SJCRH30 (cell line): Measurements from ENCODE around the gene APOF. TPM values are rescaled to one million over a fixed set of nuclear protein-coding genes. Genes with fewer than 3 reads are reported as not detected.
"Not testable (repeated sequence)": the region's sequence is repeated elsewhere in the genome, so short reads cannot be mapped to it uniquely, and the experiment has no call there.

ENCODE experiments used
- DNase-seq, 2 experiments: peaks; one replicate each; pipeline ENCODE4 v3.0.0-alpha.2; 2015 to 2020
- H3K27ac ChIP-seq: fragments of 250-450 bp; sonication (Bioruptor Pico); 2 replicates; pipeline ENCODE4 v1.5.1; 2020; ENCODE audit warnings: mild to moderate bottlenecking, moderate library complexity
- H3K27me3 ChIP-seq: fragments of 250-450 bp; sonication (Bioruptor Pico); 2 replicates; pipeline ENCODE4 v1.5.1; 2020; ENCODE audit warnings: mild to moderate bottlenecking, moderate library complexity
- H3K36me3 ChIP-seq: fragments of 250-450 bp; sonication (Bioruptor Pico); 2 replicates; pipeline ENCODE4 v1.5.1; 2020; ENCODE audit warnings: mild to moderate bottlenecking, moderate library complexity
- H3K4me1 ChIP-seq: fragments of 250-450 bp; sonication (Bioruptor Pico); 2 replicates; pipeline ENCODE4 v1.5.1; 2020; ENCODE audit warnings: mild to moderate bottlenecking, moderate library complexity
- H3K4me3 ChIP-seq: fragments of 250-450 bp; sonication (Bioruptor Pico); 2 replicates; pipeline ENCODE4 v1.5.1; 2020; ENCODE audit warnings: mild to moderate bottlenecking, moderate library complexity
- H3K9me3 ChIP-seq: fragments of 250-450 bp; sonication (Bioruptor Pico); replicated peaks from 2 replicates; pipeline ENCODE4 v1.5.1; 2020; ENCODE audit warnings: mild to moderate bottlenecking, moderate library complexity
- total RNA-seq: library from RNA; depleted of rRNA; stranded (reverse); fragments of >200 nt; shearing (Covaris generic); gene quantifications from 2 replicates; pipeline ENCODE4 v1.2.3, GENCODE V29; 2014; rRNA removed

Gene APOF
- total RNA-seq, 1 experiment from 2014 or later = not detected

DNA sequence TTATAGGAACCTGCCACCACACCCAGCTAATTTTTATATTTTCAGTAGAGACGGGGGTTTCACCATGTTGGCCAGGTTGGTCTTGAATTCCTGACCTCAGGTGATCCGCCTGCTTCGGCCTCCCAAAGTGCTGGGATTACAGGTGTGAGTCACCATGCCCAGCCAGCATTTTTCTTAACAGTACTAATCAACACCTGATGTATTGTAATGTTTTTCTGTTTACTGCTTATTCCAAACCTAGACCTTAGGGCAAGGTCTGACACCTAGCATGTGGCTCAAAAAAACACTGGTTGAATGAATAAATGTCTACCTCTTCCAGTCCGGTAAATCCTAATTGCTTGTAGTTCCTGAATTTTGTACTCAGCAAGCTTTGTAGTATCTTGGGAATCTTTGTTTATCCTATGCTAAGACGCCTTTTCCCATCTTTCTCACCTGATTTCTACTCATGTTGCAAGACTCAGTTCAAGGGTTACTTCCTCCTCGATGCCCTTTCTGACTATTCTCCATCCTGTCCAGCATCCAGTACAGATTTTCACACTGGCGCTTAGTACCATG is 31.6 kb downstream of the APOF start:
- DNase-seq = no peak
- H3K4me1 ChIP-seq = peaks cover 8% of the 10 kb centered on the region; the same call in 1 of the 2 replicates

DNA sequence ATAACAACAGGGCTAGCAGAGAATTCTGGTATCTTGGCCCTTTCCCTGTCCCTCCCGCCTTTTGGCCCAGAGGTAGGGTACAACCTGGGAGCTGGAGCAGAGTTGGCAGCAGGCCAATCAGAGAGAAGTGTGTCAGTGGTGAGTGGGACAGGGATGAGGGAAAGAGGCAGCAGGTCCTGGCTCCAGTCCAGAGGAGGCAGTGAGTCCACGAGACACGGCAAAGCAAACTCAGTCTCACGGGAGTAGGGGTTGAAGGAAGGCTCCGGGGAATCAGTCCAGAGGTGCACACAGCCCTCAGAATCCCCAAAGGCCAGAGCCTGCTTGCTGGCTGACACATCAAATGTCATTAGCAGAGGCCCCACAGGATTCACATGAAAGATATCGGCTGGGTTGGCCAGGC is 36.1 kb downstream of the APOF start:
- Histone ChIP-seq H3K36me3 (no peaks in the 10 kb centered on the region), H3K27ac (no peak overlapping the region), H3K9me3 (no peaks in the 10 kb centered on the region)

More for the DNA sequence above, 31.6 kb downstream of the APOF start:
- Histone ChIP-seq H3K9me3 (no peaks in the 10 kb centered on the region), H3K27me3 (no peaks in the 10 kb centered on the region), H3K36me3 (no peaks in the 10 kb centered on the region), H3K27ac (no peak overlapping the region), H3K4me3 (no peak overlapping the region)

DNA sequence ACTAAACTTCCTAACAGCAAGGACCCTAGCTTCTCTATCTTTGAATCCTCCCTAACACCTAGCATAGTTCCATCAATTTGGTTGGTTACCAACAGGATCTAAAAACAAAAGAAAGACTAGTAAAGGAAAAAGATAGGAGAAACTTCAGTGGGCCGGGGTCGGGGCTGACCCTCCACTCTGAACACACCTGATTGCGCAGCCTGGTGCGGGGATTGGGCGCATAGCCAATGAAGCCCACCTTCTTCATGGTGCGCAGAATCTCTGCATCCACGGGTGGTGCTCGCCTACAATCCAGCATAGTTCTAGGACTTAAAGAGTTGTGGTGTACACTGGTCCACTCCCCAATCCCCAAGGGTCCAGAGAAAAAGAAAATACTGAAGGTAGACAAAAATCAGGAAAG is 36.5 kb downstream of the APOF start:
- no peaks in the 10 kb centered on the region for H3K36me3 ChIP-seq
- no peak for DNase-seq
- no peaks in the 10 kb centered on the region for H3K4me1 ChIP-seq
- no peaks in the 10 kb centered on the region for H3K27me3 ChIP-seq
- H3K9me3 ChIP-seq = no peaks in the 10 kb centered on the region
- H3K4me3 ChIP-seq = no peak overlapping the region
- H3K27ac ChIP-seq = no peak overlapping the region

More for the DNA sequence above, 36.1 kb downstream of the APOF start:
- Histone ChIP-seq H3K27me3 (no peaks in the 10 kb centered on the region), H3K4me3 (no peak overlapping the region), H3K4me1 (no peaks in the 10 kb centered on the region)
- DNase-seq = no peak

DNA sequence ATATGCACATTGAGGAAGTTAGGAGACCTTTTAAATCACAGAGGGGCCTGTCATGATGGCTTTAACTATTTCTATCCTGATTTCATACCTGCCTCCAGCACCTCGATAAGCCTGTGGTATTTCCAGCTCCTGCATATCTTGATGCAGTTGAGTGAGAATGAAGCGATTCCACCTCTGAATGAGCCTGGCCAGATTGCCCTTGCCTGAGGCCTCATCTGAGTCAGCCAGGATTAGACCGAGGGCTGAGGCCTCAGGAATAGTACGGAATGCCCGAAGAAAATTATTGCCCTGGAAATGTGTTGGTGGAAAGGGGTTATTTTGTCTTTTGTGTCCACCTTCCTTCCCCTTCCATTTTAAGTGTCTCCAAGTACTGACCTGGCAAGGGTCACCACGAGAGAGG is 38.5 kb downstream of the APOF start:
- Histone ChIP-seq H3K4me3 (no peak overlapping the region), H3K9me3 (no peaks in the 10 kb centered on the region), H3K27me3 (no peaks in the 10 kb centered on the region), H3K27ac (no peak overlapping the region), H3K36me3 (0 out of 2 replicates have a peak, but pooled peaks cover under 1% of the 10 kb centered on the region), H3K4me1 (no peaks in the 10 kb centered on the region)
- no peak for DNase-seq

DNA sequence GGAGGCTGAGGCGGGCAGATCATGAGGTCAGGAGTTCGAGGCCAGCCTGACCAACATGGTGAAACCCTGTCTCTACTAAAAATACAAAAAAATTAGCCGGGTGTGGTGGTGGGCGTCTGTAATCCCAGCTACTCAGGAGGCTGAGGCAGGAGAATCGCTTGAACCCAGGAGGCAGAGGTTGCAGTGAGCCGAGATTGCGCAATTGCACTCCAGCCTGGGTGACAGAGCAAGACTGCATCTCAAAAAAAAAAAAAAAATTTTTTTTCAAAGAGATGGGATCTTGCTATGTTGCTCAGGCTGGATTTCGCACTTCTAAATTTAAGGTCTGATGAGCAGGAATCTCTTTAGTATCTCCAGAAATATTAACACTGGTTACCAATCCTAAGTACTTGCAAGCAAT is 41.0 kb downstream of the APOF start:
- not testable (repeated sequence) for DNase-seq, H3K36me3 ChIP-seq, H3K27me3 ChIP-seq

DNA sequence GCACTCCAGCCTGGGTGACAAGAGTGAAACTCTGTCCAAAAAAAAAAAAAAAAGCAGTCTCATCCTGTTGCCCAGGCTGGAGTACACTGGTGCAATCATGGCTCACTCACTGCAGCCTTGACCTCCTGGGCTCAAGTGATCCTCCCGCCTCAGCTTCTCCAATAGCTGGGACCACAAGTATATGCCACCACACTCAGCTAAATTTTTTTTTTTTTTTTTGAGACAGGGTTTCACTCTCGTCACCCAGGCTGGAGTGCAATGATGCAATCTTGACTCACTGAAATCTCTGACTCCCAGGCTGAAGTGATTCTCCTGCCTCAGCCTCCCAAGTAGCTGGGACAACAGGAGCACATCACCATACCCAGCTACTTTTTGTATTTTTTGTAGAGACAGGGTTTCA is 41.6 kb downstream of the APOF start:
- Histone ChIP-seq H3K9me3 (no peaks in the 10 kb centered on the region), H3K27ac (no peak overlapping the region), H3K36me3 (peaks cover 4% of the 10 kb centered on the region; the same call in 1 of the 2 replicates), H3K4me3 (no peak overlapping the region), H3K27me3 (no peaks in the 10 kb centered on the region), H3K4me1 (no peaks in the 10 kb centered on the region)
- no peak for DNase-seq

More for the DNA sequence above, 41.0 kb downstream of the APOF start:
- H3K27ac ChIP-seq, H3K4me1 ChIP-seq, H3K9me3 ChIP-seq, H3K4me3 ChIP-seq: not testable (repeated sequence)

DNA sequence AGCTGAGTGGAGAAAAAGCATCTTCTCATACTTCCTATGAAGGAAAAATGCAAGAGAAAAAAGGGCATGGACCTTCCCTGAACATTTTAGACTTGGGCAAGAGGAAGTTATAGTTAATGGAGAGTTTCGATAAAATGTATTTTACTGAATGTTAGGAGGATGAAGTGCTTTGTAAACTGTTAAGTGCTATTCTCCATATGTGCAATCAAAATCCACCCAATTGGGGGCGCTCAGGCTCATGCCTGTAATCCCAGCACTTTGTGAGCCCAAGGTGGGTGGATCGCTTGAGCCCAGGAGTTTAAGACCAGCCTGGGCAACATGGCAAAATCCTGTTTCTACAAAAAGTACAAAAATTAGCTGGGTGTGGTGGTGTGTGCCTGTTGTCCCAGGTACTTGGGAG is 45.0 kb downstream of the APOF start:
- Histone ChIP-seq H3K4me1 (peaks cover 6% of the 10 kb centered on the region), H3K27ac (no peak overlapping the region), H3K4me3 (no peak overlapping the region), H3K27me3 (no peaks in the 10 kb centered on the region), H3K36me3 (peaks cover 18% of the 10 kb centered on the region), H3K9me3 (no peaks in the 10 kb centered on the region)
- no peak for DNase-seq

DNA sequence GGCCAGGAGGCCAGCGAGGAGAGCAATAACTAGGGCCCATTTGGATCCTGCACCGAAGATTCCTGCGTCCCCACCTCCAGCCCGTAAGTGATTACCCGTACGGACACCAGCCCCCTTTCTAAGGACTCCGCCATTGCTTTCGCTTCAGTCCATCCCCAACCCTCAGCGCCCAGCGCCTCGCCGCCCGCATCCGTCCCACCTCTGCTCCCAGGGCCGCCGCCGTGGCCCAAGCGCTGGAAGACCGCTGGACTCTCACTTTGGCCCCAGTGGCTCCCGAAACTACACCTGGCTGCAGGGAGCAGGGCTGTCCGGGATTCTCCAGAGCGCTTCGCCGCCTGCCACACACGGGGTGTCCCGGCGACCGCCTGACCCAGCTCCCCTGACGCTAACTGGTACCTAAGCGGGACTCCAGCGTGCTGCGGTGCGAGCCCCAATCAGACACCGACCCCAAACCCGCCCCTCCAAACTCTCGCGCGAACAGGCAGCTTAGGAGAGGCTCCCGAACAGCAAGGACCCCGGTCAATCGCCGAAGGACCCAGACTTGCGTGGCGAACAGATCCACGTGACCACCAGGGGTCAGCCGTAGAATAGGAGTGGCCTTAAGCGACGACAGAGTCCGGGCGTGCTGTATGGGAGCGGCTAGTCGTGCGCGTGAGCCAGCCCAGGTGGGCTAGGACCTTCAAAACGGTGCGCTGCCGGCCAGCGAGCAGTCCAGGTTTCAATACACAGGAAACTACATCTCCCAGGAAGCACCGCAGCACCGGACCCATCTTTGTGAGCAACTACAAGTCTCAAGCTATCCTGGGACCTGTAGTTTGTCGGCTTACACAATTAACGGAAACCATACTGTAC is 46.8 kb downstream of the APOF start, which contains the start of gene CNPY2:
CNPY2 (minus strand) TSS at position 367 of the 852 bp plus-strand sequence. CDS start 771 bp downstream, outside the sequence.
- H3K4me3 ChIP-seq = peak within 1 kb of the TSS; percentile 89
- peaks cover 32% of the 10 kb centered on the region for H3K36me3 ChIP-seq
- H3K4me1 ChIP-seq = peaks cover 6% of the 10 kb centered on the region
- H3K27ac ChIP-seq = peak within 1 kb of the TSS; percentile 72
- no peaks in the 10 kb centered on the region for H3K27me3 ChIP-seq
- peak; percentile 97 to 98 for DNase-seq
- H3K9me3 ChIP-seq = no peaks in the 10 kb centered on the region

DNA sequence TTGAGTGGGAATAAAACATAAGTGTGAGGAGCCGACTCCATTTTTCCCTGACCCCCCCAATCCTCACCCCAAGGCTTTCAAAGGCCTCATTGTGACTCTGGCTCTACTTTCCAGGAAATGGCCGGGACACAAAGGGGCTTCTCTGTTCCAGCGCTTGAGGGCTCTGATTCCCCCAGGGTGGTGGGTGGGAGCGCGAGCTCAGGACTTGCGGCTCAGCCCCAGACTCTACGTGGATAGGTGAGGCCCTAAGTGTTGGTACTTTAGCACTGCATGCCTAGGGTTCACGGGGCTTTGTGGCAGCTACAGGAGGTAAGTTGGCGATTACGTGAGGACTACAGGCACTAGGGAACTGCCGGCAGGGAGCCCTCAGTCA is 47.4 kb downstream of the APOF start:
- H3K27me3 ChIP-seq = no peaks in the 10 kb centered on the region
- H3K4me3 ChIP-seq = peak overlapping the region; percentile 89
- no peaks in the 10 kb centered on the region for H3K9me3 ChIP-seq
- H3K4me1 ChIP-seq = peaks cover 6% of the 10 kb centered on the region
- H3K27ac ChIP-seq = peak overlapping the region; percentile 72
- DNase-seq = peak; percentile 27 to 47
- peaks cover 36% of the 10 kb centered on the region for H3K36me3 ChIP-seq

DNA sequence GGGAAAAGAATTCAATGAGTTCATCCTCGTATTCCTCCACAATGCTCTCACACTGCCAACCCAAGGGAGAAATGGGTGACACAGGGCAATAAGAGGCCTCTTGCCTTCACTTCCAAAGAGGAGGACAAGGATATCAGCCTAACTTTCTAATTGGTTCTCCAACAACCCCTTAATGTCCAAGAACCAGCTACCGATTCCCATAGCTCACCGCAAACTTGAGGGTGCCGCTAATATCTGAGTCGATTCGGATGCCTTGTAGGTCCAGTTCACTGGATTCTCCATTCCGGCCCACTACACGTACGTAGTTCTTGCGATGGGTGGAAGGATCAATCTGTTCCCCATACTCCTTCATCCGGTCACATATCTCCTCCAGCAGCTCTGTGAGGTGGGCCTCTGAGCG is 51.7 kb downstream of the APOF start:
- Histone ChIP-seq H3K4me3 (no peak overlapping the region), H3K27ac (no peak overlapping the region), H3K4me1 (peaks cover 6% of the 10 kb centered on the region), H3K9me3 (no peaks in the 10 kb centered on the region), H3K27me3 (no peaks in the 10 kb centered on the region), H3K36me3 (peaks cover 59% of the 10 kb centered on the region)
- no peak for DNase-seq

Other genes with a start within 250 kb of the APOF start
- 5,544 and 5,661 TPM in 2 replicates for gene RPL41, start 246.2 kb downstream of the APOF start, total RNA-seq
- 5.5 and 5.8 TPM in 2 replicates for gene ZC3H10, start 244.6 kb downstream of the APOF start, total RNA-seq
- gene ESYT1, start 234.6 kb downstream of the APOF start, total RNA-seq = 86.7 and 92.9 TPM in 2 replicates
- 199 and 208 TPM in 2 replicates for gene MYL6B, start 210.3 kb downstream of the APOF start, total RNA-seq
- 564 and 633 TPM in 2 replicates for gene MYL6, start 204.5 kb downstream of the APOF start, total RNA-seq
- gene SMARCC2, start 173.4 kb downstream of the APOF start, total RNA-seq = 57.3 and 60.9 TPM in 2 replicates
- 24.3 and 25.7 TPM in 2 replicates for gene RNF41, start 140.9 kb downstream of the APOF start, total RNA-seq
- gene NABP2, start 138.5 kb downstream of the APOF start, total RNA-seq = 43.2 and 46.5 TPM in 2 replicates
- gene SLC39A5, start 132.8 kb downstream of the APOF start, total RNA-seq = not detected in 2 replicates
- 12.0 and 12.5 TPM in 2 replicates for gene ANKRD52, start 104.5 kb downstream of the APOF start, total RNA-seq
- gene COQ10A, start 95.9 kb downstream of the APOF start, total RNA-seq = 13.8 and 14.4 TPM in 2 replicates
- gene CS, start 62.5 kb downstream of the APOF start, total RNA-seq = 183 and 185 TPM in 2 replicates
- 75.2 and 80.9 TPM in 2 replicates for gene CNPY2, start 46.9 kb downstream of the APOF start, total RNA-seq
- gene PAN2, start 28.9 kb downstream of the APOF start, total RNA-seq = 25.5 and 27.9 TPM in 2 replicates
- 0.41 TPM in 1 of 2 replicates, not detected in the other for gene IL23A, start 24.0 kb downstream of the APOF start, total RNA-seq
- gene STAT2, start 2.8 kb downstream of the APOF start, total RNA-seq = 38.8 and 44.0 TPM in 2 replicates
- 32.3 and 36.2 TPM in 2 replicates for gene TIMELESS, start 86.6 kb upstream of the APOF start, total RNA-seq
- gene MIP, start 91.8 kb upstream of the APOF start, total RNA-seq = not detected in 2 replicates
- gene SPRYD4, start 105.7 kb upstream of the APOF start, total RNA-seq = 3.0 and 3.7 TPM in 2 replicates
- gene GLS2, start 125.3 kb upstream of the APOF start, total RNA-seq = not detected in 2 replicates
- 9.3 and 9.4 TPM in 2 replicates for gene RBMS2, start 159.0 kb upstream of the APOF start, total RNA-seq